Astrocyte of the cerebellum (primary cell): Measurements from ENCODE around the gene EXOC1.
"Not testable (repeated sequence)": the region's sequence is repeated elsewhere in the genome, so short reads cannot be mapped to it uniquely, and the experiment has no call there.

Source experiments
- DNase-seq: peaks from one replicate; pipeline ENCODE4 v3.0.0-alpha.2; 2011; ENCODE audit warnings: low read depth
- H3K4me3 ChIP-seq: 2 replicates; pipeline ENCODE4 v1.5.1; 2011; ENCODE audit warnings: mild to moderate bottlenecking, low read depth, low read length, moderate library complexity
- CTCF ChIP-seq: IDR thresholded peaks from 2 replicates; pipeline ENCODE4 v1.5.1; 2012; ENCODE audit warnings: low read length, low read depth, moderate library complexity, mild to moderate bottlenecking; ENCODE audit errors: missing control alignments
- in situ Hi-C: cut with HindIII; loops from 2 replicates; pipeline ENCODE4 v1.10.0; 2017; ENCODE audit warnings: low sequenced_read_pairs

EXOC1 gene

GRCh38 chr4:55927803-55928437 lies 74.5 kb downstream of the EXOC1 start:
- no peak for DNase-seq
- no peak for TF ChIP-seq CTCF
- in situ Hi-C loops, result no loop called here
- no peak overlapping the region for H3K4me3 ChIP-seq

GRCh38 chr4:55928846-55929245 lies 75.4 kb downstream of the EXOC1 start:
- H3K4me3 ChIP-seq, result no peak overlapping the region
- DNase-seq, result no peak
- in situ Hi-C loops, result no loop called here
- no peak for TF ChIP-seq CTCF

- H3K4me3 ChIP-seq, result no peak overlapping the region
- DNase-seq, result no peak
- TF ChIP-seq CTCF, result no peak
- in situ Hi-C loops, result no loop called here
These were observed 77.6 kb downstream of the EXOC1 start for GRCh38 chr4:55931043-55931442.

GRCh38 chr4:55931833-55932232 lies 78.4 kb downstream of the EXOC1 start:
- in situ Hi-C loops, result no loop called here
- no peak for TF ChIP-seq CTCF
- no peak overlapping the region for H3K4me3 ChIP-seq
- DNase-seq, result no peak

- DNase-seq, result no peak
- H3K4me3 ChIP-seq, result no peak overlapping the region
- in situ Hi-C loops, result no loop called here
- no peak for TF ChIP-seq CTCF
These were observed 79.1 kb downstream of the EXOC1 start for GRCh38 chr4:55932511-55932910.

- in situ Hi-C loops, result no loop called here
- no peak for DNase-seq
- no peak overlapping the region for H3K4me3 ChIP-seq
- TF ChIP-seq CTCF, result no peak
These were observed 80.2 kb downstream of the EXOC1 start for GRCh38 chr4:55933611-55934010.

GRCh38 chr4:55935907-55936306 lies 82.5 kb downstream of the EXOC1 start:
- in situ Hi-C loops, DNase-seq, H3K4me3 ChIP-seq: not testable (repeated sequence)
